ENCODE measurements around the gene DDRGK1. TPM values are rescaled to one million over a fixed set of nuclear protein-coding genes. Genes with fewer than 3 reads are reported as not detected.

The DDRGK1 gene
- total and polyA plus RNA-seq, 5 experiments from 2014 or later, result 39.7 to 57.4 (median 50.5) TPM

DNA sequence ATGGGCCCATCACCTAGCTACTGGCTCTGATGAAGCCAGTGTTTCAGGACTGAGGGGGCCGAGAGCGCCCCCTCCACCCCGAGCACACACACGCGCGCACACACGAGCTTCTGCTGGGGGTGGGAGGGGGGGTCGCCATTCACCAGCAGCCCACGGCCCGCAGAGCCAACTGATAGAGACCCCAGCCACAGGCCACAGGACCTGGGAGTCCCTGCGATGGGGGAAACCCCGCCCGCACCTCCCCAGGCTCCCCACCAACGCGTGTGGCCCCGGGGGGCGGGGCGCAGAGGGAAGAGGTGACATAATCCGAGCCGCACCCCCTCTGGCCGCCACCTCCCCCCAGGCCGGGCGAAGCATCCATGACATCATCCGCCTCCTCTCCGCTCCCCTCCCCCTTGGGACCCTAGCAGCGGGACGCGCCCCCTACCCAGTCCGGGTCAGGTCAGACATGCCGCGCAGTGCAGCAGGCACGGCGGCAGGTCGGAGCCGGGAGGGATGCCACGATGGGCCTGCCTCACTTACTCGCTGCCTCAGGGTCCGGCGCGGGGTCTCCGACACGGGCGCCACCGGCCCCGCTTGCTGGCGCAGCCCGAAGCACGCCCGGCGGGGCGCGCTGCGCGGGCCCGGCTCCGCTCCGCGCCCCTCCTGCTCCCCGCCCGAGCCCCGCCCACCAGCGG, 31.4 kb downstream of the DDRGK1 start, which contains the start of gene LZTS3:
LZTS3 (minus strand) TSS at position 617 of the 677 bp plus-strand sequence. CDS start 6,386 bp downstream, outside the sequence.
- POLR2A ChIA-PET, result interaction anchor here (0.6 to 1.9 kb wide), 3 partner anchors 13 to 104 kb away, joined by 3 to 9 read pairs (median 5); partner anchors contain the start of genes FASTKD5 and UBOX5
- Mint-ChIP-seq H3K9me3 (no peaks in the 10 kb centered on the region), H3K27ac (peak within 1 kb of the TSS; percentile 44 to 94 (median 88)), H3K36me3 (peaks cover 0 to 2% (median 0%) of the 10 kb centered on the region in 3 donors), H3K27me3 (peaks cover 8 to 25% (median 9%) of the 10 kb centered on the region in 5 donors), H3K4me3 (peak within 1 kb of the TSS; percentile 80 to 94 (median 88)), H3K4me1 (peaks cover 20 to 37% (median 25%) of the 10 kb centered on the region in 4 donors)
- peak; percentile 81 to 85 for ATAC-seq
- peak; percentile 75 to 95 (median 90) for DNase-seq

DNA sequence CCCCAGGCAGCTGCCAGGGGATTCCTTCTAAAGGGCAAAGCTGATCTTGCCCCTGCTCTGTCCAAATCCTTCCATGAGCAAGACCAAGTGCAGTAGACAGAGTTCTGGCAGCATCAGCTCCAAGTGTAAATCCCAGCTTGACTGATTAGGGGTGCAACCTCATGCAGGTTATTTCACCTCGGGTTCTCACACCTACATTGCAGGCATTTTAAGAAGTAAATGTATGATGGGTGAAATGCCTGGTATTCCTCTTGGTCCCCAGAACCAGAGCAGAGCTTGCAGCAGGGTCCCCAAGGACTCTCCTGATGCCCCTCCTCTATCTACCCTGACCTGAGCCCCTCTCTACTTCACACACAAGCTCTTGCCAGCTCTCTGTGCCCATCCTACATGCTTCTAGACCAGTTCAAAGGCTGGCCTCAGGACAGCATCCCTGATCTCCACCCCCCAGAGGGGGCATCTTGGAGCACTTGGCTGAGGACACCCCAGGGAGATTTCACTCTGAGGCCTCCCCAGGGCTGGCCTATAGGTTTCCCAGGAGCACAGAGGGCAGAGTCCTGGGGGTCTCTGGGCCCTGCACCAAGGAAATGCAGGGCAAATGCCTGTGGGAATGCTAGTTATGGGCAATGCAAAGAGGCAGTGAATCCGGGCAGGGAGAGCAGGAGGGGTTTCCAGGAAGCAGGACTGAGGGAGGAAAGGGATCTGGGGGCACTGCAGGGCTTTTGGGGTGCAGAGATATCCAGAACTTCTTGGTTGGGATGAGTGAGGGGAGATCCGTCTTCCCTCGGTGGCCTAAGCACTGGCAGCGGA, 32.2 kb downstream of the DDRGK1 start:
- DNase-seq (no peak), ATAC-seq (no peak)
- peaks cover 0 to 2% (median 0%) of the 10 kb centered on the region in 3 donors for H3K36me3 Mint-ChIP-seq
- H3K4me1 Mint-ChIP-seq, result peaks cover 20 to 37% (median 27%) of the 10 kb centered on the region in 4 donors
- H3K9me3 Mint-ChIP-seq, result no peaks in the 10 kb centered on the region
- H3K27me3 Mint-ChIP-seq, result peaks cover 8 to 27% (median 11%) of the 10 kb centered on the region in 5 donors
- peak overlapping the region; percentile 19 to 94 (median 84) for H3K27ac Mint-ChIP-seq
- POLR2A ChIA-PET, result interaction anchor here (0.6 to 1.9 kb wide), 5 partner anchors 13 to 714 kb away, joined by 3 to 9 read pairs (median 4); partner anchors contain the start of genes FASTKD5 and UBOX5
- peak overlapping the region; percentile 79 to 94 (median 88) for H3K4me3 Mint-ChIP-seq

DNA sequence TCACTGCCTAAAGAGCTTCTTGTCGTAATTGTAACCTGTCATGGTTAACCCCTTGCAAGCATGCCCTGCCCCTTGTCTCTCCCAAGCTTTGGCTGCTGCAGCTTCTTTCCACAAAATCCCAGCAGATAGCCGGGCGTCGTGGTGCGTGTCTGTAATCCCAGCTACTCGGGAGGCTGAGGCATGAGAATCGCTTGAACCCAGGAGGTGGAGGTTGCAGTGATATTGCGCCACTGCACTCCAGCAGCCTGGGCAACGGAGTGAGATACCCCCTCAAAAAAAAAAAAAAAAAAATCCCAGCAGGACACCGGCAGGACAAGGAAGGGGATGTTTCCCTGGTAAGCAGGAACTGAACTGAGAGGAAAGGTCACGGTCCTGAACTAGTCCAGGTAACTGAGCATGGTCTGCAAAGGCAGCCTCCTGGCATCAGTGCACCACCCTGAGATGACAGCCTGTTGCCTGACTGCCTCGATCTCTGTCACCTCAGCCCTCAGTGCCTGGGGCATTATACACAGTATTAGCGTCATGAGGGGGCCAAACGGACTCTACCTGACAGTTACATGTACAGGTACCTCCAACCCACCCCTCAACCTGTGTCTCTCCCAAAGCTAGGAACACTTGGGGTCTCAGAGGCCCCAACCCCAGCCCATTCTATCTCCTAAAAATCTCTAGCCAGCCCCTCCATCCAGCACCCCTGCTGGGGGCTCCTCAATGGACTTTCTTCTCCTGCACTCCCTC, 32.9 kb downstream of the DDRGK1 start:
- peak overlapping the region; percentile 39 to 94 (median 86) for H3K4me3 Mint-ChIP-seq
- no peak for ATAC-seq
- peaks cover 0 to 2% (median 0%) of the 10 kb centered on the region in 3 donors for H3K36me3 Mint-ChIP-seq
- H3K27ac Mint-ChIP-seq, result peak overlapping the region in 4 of 10 donors; percentile 36 to 92 (median 87)
- H3K27me3 Mint-ChIP-seq, result peaks cover 8 to 28% (median 11%) of the 10 kb centered on the region in 5 donors
- POLR2A ChIA-PET, result interaction anchor here (1.0 to 1.9 kb wide), 4 partner anchors 12 to 102 kb away, joined by 3 to 9 read pairs (median 4); partner anchors contain the start of genes FASTKD5 and UBOX5
- peaks cover 20 to 37% (median 27%) of the 10 kb centered on the region in 4 donors for H3K4me1 Mint-ChIP-seq
- H3K9me3 Mint-ChIP-seq, result no peaks in the 10 kb centered on the region
- no peak for DNase-seq

DNA sequence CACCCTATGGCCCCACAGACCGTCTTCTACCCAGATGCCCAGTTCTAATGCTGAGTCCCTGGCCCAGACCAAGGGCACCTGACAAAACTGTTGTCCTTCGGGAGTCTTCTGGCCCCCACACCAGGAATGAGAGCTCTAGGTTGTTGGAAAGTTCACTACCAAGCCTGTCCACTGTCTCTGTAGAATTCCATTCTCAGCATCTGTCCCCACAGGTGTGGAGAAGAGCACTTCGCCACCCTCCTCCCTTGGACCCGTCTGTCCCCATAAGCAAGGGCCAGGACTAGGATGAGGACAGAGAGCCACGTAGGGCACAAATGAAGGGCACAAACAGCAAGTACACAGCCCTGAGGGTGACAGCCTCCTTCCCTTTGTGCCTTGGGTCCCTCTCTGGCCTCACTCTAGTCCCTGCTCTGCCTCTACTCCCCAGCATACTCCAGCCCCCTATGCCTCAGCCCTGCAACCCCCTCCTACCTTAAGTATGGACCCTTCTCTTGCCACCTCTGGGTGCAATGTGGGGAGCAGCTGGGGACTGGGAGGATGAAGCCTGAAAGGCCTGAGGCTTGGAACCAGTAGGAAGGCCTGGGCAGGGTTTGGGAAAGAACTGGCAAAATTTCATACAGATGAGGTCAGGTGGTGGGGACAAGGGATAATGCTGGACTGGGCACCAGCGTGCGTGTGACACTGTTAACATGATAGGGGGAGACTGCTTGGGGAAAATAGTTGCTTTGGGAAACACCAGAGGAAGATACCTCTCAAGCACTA, 35.5 kb downstream of the DDRGK1 start:
- peak overlapping the region; percentile 4 to 70 (median 38) for H3K4me3 Mint-ChIP-seq

DNA sequence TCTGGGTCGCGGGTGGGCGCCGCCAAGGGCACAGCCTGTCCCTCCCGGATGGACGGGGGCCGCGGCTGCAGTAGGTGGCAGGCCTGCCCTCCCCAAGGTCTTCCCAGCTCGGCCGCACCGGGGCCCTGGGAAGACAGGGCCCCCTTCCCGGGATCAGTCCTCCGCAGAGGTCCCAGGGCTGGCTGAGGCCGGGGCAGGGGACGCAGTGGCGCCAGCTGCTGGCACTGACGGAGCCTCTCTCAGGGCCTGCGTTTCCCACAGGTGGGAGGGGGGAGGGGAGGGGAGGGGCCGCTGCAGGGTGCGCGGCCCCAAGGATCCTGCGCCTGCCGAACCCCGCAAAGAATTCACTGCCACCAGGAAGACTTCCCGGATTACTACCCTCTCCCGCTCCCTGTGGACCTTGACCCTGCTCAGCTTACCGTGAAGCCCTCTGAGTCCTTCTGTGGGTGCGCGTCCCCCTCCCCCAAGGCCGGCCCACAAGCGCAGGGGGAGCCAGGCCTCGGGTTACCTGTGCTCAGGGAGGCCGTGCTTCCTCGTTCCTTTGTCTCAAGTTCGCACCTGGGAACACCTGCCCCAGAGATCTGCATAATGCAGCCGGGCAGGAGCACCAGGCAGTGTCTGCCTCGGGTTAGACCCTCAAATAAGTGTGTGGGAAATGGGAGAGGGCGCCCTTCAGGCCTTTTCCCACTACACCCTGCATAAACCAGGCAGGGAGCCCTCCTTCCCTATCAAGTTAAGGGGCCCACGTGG, 36.2 kb downstream of the DDRGK1 start:
- Mint-ChIP-seq H3K27ac (peak overlapping the region in 3 of 10 donors; percentile 11 to 79 (median 61)), H3K4me1 (peaks cover 13 to 23% (median 17%) of the 10 kb centered on the region in 4 donors)

More for the DNA sequence above, 35.5 kb downstream of the DDRGK1 start:
- ATAC-seq (no peak), DNase-seq (no peak)
- Mint-ChIP-seq H3K9me3 (no peaks in the 10 kb centered on the region), H3K27ac (peak overlapping the region in 5 of 10 donors; percentile 11 to 79 (median 61)), H3K36me3 (no peaks in the 10 kb centered on the region), H3K27me3 (peaks cover 3 to 20% (median 11%) of the 10 kb centered on the region in 5 donors), H3K4me1 (peaks cover 13 to 27% (median 19%) of the 10 kb centered on the region in 4 donors)
- POLR2A ChIA-PET, result interaction anchor here (0.6 kb wide), 1 partner anchor 49 kb away, joined by 5 read pairs; no protein-coding TSS in a partner anchor

DNA sequence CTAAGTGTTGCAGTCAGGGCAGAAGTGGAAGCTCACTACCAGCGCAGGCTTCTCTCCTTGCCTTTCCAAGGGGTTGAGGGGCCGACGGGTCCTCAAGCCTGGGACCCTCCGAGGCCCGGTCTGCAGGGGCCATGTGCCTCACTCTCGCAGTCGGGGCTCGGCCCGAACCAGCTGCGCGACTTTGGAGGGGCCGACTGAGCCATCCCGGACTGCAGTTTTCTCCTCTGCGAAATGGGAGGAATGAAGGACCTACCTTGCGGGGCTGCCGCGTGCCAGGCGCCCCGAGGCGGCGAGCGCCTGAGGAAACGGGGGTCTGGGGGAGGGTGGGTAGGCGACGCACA, 36.8 kb downstream of the DDRGK1 start:
- H3K4me1 Mint-ChIP-seq, result peaks cover 12 to 22% (median 16%) of the 10 kb centered on the region in 4 donors
- peak overlapping the region in 2 of 10 donors; percentile 31 to 37 for H3K4me3 Mint-ChIP-seq
- no peaks in the 10 kb centered on the region for H3K36me3 Mint-ChIP-seq
- POLR2A ChIA-PET, result interaction anchor here (0.6 to 1.2 kb wide), 4 partner anchors 9 to 641 kb away, joined by 3 to 6 read pairs (median 4); partner anchors contain the start of genes FASTKD5 and UBOX5
- peaks cover 3 to 20% (median 11%) of the 10 kb centered on the region in 5 donors for H3K27me3 Mint-ChIP-seq
- no peak overlapping the region for H3K27ac Mint-ChIP-seq
- no peak for DNase-seq
- H3K9me3 Mint-ChIP-seq, result no peaks in the 10 kb centered on the region
- ATAC-seq, result no peak

More for the DNA sequence above, 36.2 kb downstream of the DDRGK1 start:
- Mint-ChIP-seq H3K4me3 (peak overlapping the region; percentile 4 to 70 (median 38)), H3K9me3 (no peaks in the 10 kb centered on the region), H3K27me3 (peaks cover 3 to 20% (median 11%) of the 10 kb centered on the region in 5 donors), H3K36me3 (no peaks in the 10 kb centered on the region)
- POLR2A ChIA-PET, result interaction anchor here (0.6 to 1.1 kb wide), 3 partner anchors 9 to 640 kb away, joined by 3 to 6 read pairs (median 5); partner anchors contain the start of genes FASTKD5 and UBOX5
- DNase-seq (no peak), ATAC-seq (no peak)

DNA sequence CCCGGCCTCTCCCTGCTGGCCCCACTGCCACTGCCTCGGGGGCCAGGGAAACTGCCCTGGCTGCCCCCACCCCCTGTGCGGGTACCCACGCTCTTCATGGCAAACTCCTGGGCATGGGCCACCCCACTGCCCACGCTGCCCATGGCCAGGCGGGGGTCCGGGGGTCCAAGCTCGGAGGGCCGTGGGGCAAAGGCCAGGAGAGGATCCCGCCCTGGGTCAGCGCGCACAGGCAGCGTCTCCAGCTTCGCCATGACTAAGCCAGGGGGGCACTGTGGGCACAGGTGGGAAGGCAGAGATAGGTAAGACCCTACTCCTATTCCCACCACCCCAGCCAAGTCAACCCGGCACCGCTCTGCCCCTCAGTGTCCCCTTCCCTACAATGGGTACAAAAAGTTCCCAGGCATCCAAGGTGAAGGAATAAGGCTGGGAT, 37.6 kb downstream of the DDRGK1 start:
- Mint-ChIP-seq H3K9me3 (no peaks in the 10 kb centered on the region), H3K4me3 (no peak overlapping the region), H3K4me1 (peaks cover 4 to 14% (median 10%) of the 10 kb centered on the region in 4 donors), H3K27me3 (peaks cover 3 to 19% (median 11%) of the 10 kb centered on the region in 5 donors), H3K27ac (no peak overlapping the region), H3K36me3 (no peaks in the 10 kb centered on the region)
- POLR2A ChIA-PET, result interaction anchor here (1.0 to 1.2 kb wide), 3 partner anchors 20 to 47 kb away, joined by 3 to 4 read pairs (median 3); no protein-coding TSS in a partner anchor
- DNase-seq (no peak), ATAC-seq (no peak)

DNA sequence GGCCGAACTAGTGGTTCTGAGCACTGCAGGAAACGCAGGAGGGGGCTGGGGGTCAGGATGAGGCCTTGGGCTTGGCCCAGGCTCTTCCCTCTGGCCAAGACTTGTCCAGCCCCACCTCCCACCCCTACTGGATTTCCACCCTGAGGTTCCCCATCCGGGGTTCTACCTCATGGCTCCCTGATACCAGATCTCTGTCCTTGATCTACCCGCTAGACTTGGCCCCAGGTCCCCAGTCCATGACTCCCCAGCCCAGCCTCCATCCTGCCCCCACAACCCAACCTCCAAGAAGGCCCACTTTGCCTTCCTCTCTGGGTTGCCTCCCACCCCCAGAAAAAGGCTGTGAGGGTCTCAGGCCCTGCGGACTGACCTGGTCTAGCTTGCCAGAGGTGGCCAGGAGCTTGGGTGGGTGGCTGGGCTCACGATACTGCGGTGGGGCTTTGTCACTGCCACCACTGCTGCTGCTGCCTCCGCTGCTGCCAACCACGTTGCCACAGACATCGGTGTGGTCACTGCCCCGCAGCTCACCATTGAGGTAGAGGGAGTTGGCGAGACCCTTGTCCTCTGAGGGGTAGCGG, 38.1 kb downstream of the DDRGK1 start:
- no peaks in the 10 kb centered on the region for H3K9me3 Mint-ChIP-seq
- DNase-seq (no peak), ATAC-seq (no peak)
- no peak overlapping the region for H3K27ac Mint-ChIP-seq
- POLR2A ChIA-PET, result interaction anchor here (0.6 to 1.2 kb wide), 3 partner anchors 19 to 70 kb away, joined by 3 to 4 read pairs (median 3); no protein-coding TSS in a partner anchor
- H3K36me3 Mint-ChIP-seq, result no peaks in the 10 kb centered on the region
- H3K4me1 Mint-ChIP-seq, result peaks cover 4 to 11% (median 10%) of the 10 kb centered on the region in 4 donors
- H3K27me3 Mint-ChIP-seq, result peaks cover 3 to 19% (median 11%) of the 10 kb centered on the region in 5 donors
- H3K4me3 Mint-ChIP-seq, result peak overlapping the region in 1 of 10 donors; percentile 20

DNA sequence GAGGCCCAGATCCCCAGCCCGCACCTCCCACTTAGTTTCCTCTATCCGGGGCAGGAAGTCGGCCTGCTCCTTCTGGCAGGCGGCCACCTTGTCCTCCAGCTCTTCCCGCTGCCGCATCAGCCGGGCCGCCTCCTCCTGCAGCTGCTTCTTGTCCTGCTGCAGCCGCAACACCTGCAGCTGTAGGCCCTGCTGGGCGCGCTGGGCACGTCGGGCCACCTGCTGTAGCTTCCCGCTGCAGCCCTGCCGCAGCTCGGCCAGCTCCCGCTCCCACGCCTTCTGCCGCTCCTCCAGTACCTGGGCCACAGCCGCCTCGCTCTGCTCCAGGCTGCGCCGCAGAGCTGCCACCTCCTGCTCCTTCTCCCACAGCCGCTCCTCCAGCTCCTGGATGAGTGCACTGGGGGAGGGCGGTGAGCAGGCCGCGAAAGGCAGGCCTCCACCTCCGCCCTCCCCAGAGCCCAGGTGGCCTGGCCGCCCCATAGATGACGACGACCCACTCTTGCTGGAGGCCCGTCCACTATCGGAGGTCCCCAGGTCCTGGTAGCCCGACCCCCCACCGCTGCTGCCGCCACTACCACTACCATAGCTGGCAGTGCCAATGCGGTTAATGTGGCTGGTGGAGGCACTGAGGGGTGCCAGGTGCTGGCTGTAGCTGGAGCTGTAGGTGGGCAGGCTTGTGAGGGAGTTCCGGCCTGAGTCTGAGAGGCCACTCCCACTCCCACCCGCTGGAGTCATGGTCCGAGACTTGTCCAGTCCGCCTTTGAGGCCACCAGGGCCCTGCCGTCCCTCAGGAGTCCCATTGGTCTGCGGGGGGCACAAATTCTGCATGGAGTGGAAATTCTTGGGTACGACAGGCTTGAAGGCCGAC, 38.8 kb downstream of the DDRGK1 start:
- Mint-ChIP-seq H3K27me3 (peaks cover 3 to 17% (median 11%) of the 10 kb centered on the region in 5 donors), H3K36me3 (no peaks in the 10 kb centered on the region), H3K4me1 (peaks cover 4 to 11% (median 10%) of the 10 kb centered on the region in 4 donors), H3K9me3 (no peaks in the 10 kb centered on the region), H3K27ac (no peak overlapping the region), H3K4me3 (peak overlapping the region in 2 of 10 donors; percentile 41 to 59)
- POLR2A ChIA-PET, result interaction anchor here (0.6 kb wide), 1 partner anchor 69 kb away, joined by 3 read pairs; no protein-coding TSS in a partner anchor
- no peak for DNase-seq
- ATAC-seq, result peak in 1 of 2 donors; percentile 10
